Adrenal gland (tissue), 5 donors: ENCODE data around the gene ADAMTS17.

ENCODE experiments used
- POLR2A ChIP-seq, 2 donors: fragments of 450-650 bp; IDR thresholded peaks; one replicate each; pipeline ENCODE4 v1.6.1; 2017; ENCODE audit warnings: antibody characterized with exemption in 2 of 2, mild to moderate bottlenecking in 2 of 2, moderate library complexity in 1 of 2
- TF ChIP-seq, protein P1 (sequence below), 6 experiments: fragments of 450-650 bp in 4 of 6; fragments of 200-600 bp in 2 of 6; sonication (generic) in 1 of 6; IDR thresholded peaks; 1 replicate in 5 of 6; 2 replicates in 1 of 6; pipeline versions ENCODE4 v1.5.1 to v1.8.0; 2016 to 2021; ENCODE audit warnings: antibody characterized with exemption in 6 of 6, mild to moderate bottlenecking in 2 of 6, moderate library complexity in 1 of 6
- donor health status: DM: no; HTN: no; CAD: no.

DNA sequence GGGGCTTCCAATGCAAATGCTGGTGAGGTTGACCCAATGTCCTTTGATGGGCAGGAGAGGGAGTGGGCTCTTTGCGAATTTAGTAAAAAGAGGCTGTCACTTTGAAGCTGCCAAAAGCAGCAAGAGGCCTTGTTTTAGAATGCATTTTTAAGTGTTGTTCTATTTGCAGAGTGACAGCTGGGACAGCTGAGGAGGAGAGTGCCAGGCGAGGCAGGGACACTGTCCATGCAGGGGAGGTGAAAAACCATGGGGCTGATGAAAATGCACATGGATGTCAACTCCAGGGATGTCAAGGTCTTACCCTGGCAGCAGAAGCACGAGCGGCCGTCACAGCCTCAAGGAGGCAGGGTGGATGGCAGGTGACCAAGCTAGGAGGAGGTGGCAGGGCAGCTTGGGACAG, 279.8 kb downstream of the ADAMTS17 start:
- TF ChIP-seq POLR2A (IDR thresholded peaks at IDR 0.05), result no peak
- TF ChIP-seq, protein P1, sequence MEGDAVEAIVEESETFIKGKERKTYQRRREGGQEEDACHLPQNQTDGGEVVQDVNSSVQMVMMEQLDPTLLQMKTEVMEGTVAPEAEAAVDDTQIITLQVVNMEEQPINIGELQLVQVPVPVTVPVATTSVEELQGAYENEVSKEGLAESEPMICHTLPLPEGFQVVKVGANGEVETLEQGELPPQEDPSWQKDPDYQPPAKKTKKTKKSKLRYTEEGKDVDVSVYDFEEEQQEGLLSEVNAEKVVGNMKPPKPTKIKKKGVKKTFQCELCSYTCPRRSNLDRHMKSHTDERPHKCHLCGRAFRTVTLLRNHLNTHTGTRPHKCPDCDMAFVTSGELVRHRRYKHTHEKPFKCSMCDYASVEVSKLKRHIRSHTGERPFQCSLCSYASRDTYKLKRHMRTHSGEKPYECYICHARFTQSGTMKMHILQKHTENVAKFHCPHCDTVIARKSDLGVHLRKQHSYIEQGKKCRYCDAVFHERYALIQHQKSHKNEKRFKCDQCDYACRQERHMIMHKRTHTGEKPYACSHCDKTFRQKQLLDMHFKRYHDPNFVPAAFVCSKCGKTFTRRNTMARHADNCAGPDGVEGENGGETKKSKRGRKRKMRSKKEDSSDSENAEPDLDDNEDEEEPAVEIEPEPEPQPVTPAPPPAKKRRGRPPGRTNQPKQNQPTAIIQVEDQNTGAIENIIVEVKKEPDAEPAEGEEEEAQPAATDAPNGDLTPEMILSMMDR (IDR thresholded peaks at IDR 0.05), result no peak
